SK-N-SH (cell line): ENCODE data around the gene SCNN1B. TPM values are rescaled to one million over a fixed set of nuclear protein-coding genes. Genes with fewer than 3 reads are reported as not detected.

Source experiments
- CTCF ChIA-PET: fragments of 300-600, 350-600 bp; formaldehyde crosslinking; extraction: SDS; loops from one replicate; lab custom pipeline; 2021; lab: Yijun Ruan, JAX
- POLR2A ChIA-PET: fragments of 350-600 bp; sonication (Branson Sonifier 250); formaldehyde crosslinking; extraction: SDS; loops from one replicate; lab custom pipeline; 2020; ENCODE audit warnings: antibody characterized with exemption, inconsistent platforms; lab: Yijun Ruan, JAX
- DNase-seq: peaks from one replicate; pipeline ENCODE4 v3.0.0; 2012
- H2AFZ ChIP-seq: fragments of 200-600 bp; sonication (generic); 2 replicates; pipeline ENCODE4 v1.8.1; 2016; ENCODE audit warnings: antibody characterized with exemption, mild to moderate bottlenecking, low read depth
- H3F3A ChIP-seq: fragments of 200-600 bp; sonication (generic); replicated peaks from 2 replicates; pipeline ENCODE3; 2016; ENCODE audit warnings: antibody characterized with exemption, mild to moderate bottlenecking; ENCODE audit not compliant: insufficient read depth
- H3K27ac ChIP-seq, 2 experiments: fragments of 200-500 bp in 1 of 2; fragments of 200-600 bp in 1 of 2; sonication (Bioruptor generic) in 1 of 2; sonication (generic), shearing (Covaris generic) in 1 of 2; 2 replicates each; pipeline versions ENCODE4 v1.5.1 to v1.6.1; 2014 to 2016; ENCODE audit warnings: low read depth in 2 of 2, inconsistent platforms in 1 of 2, low read length in 1 of 2, mild to moderate bottlenecking in 1 of 2, mixed read lengths in 1 of 2
- H3K27me3 ChIP-seq: fragments of 200-600 bp; sonication (generic), shearing (Covaris generic); 2 replicates; pipeline ENCODE4 v1.6.1; 2016; ENCODE audit warnings: mixed run types; ENCODE audit not compliant: insufficient read depth
- H3K36me3 ChIP-seq, 2 experiments: fragments of 200-500 bp in 1 of 2; fragments of 200-600 bp in 1 of 2; sonication (Bioruptor generic) in 1 of 2; sonication (generic) in 1 of 2; replicated peaks in 1 of 2; 2 replicates each; pipeline versions ENCODE3 to v1.5.1; 2014 to 2016; ENCODE audit warnings: low read length in 1 of 2, mild to moderate bottlenecking in 1 of 2; ENCODE audit not compliant: insufficient read depth in 2 of 2, control insufficient read depth in 1 of 2
- H3K4me1 ChIP-seq, 2 experiments: fragments of 200-500 bp in 1 of 2; fragments of 200-600 bp in 1 of 2; sonication (Bioruptor generic) in 1 of 2; sonication (generic), shearing (Covaris generic) in 1 of 2; 2 replicates each; pipeline versions ENCODE4 v1.5.1 to v1.6.1; 2014 to 2016; ENCODE audit warnings: low read depth in 1 of 2, low read length in 1 of 2, mixed run types in 1 of 2; ENCODE audit not compliant: insufficient read depth in 2 of 2, control insufficient read depth in 1 of 2
- H3K4me2 ChIP-seq: fragments of 200-600 bp; sonication (generic), shearing (Covaris generic); 2 replicates; pipeline ENCODE4 v1.6.1; 2017; ENCODE audit warnings: mixed run types
- H3K4me3 ChIP-seq, 2 experiments: fragments of 200-500 bp in 1 of 2; fragments of 200-600 bp in 1 of 2; sonication (Bioruptor generic) in 1 of 2; sonication (generic), shearing (Covaris generic) in 1 of 2; 2 replicates each; pipeline versions ENCODE4 v1.5.1 to v1.8.1; 2014 to 2016; ENCODE audit warnings: low read depth in 2 of 2, inconsistent platforms in 1 of 2, low read length in 1 of 2, mild to moderate bottlenecking in 1 of 2, mixed read lengths in 1 of 2, moderate library complexity in 1 of 2
- H3K79me2 ChIP-seq: fragments of 200-600 bp; sonication (generic); 2 replicates; pipeline ENCODE4 v1.8.1; 2017; ENCODE audit warnings: mild to moderate bottlenecking; ENCODE audit not compliant: insufficient read depth
- H3K9ac ChIP-seq: fragments of 200-600 bp; sonication (generic); 2 replicates; pipeline ENCODE4 v1.6.1; 2017; ENCODE audit warnings: mixed run types
- H3K9me2 ChIP-seq: fragments of 200-600 bp; sonication (generic); 2 replicates; pipeline ENCODE4 v1.6.1; 2017; ENCODE audit warnings: mixed run types
- H3K9me3 ChIP-seq: fragments of 200-600 bp; sonication (generic); 2 replicates; pipeline ENCODE4 v1.6.1; 2017; ENCODE audit warnings: mixed run types, mild to moderate bottlenecking, moderate library complexity
- H4K20me1 ChIP-seq: fragments of 200-600 bp; sonication (generic); 2 replicates; pipeline ENCODE4 v1.6.1; 2017; ENCODE audit warnings: mild to moderate bottlenecking, mixed run types; ENCODE audit not compliant: insufficient read depth
- ELF1 ChIP-seq: IDR thresholded peaks from 2 replicates; pipeline ENCODE4 v1.4.0; 2012
- EZH2phosphoT487 ChIP-seq: fragments of 200-600 bp; sonication (generic); IDR thresholded peaks from 2 replicates; pipeline ENCODE4 v1.6.1; 2017; ENCODE audit warnings: low read depth, mixed run types, mild to moderate bottlenecking, antibody characterized with exemption, moderate library complexity, borderline replicate concordance
- FOSL2 ChIP-seq: IDR thresholded peaks from 2 replicates; pipeline ENCODE4 v1.4.0; 2012; ENCODE audit warnings: low read depth, mild to moderate bottlenecking, moderate library complexity, borderline replicate concordance
- FOXJ3 ChIP-seq: sonication (generic); formaldehyde crosslinking; IDR thresholded peaks from 2 replicates; pipeline ENCODE4 v1.5.1; 2020; ENCODE audit warnings: mild to moderate bottlenecking, missing genetic modification reagents
- GABPA ChIP-seq: IDR thresholded peaks from 2 replicates; pipeline ENCODE4 v1.4.0; 2012; ENCODE audit warnings: low read depth, mild to moderate bottlenecking
- JUND ChIP-seq: IDR thresholded peaks from 2 replicates; pipeline ENCODE4 v1.4.0; 2012
- MEF2A ChIP-seq: IDR thresholded peaks from 2 replicates; pipeline ENCODE4 v1.4.0; 2012; ENCODE audit warnings: low read depth, borderline replicate concordance
- MXI1 ChIP-seq: IDR thresholded peaks from 2 replicates; pipeline ENCODE4 v1.6.1; 2012; ENCODE audit warnings: mild to moderate bottlenecking, low read depth, low read length, improper control_type of control experiment
- RAD21 ChIP-seq: IDR thresholded peaks from 2 replicates; pipeline ENCODE4 v1.6.1; 2012; ENCODE audit warnings: mild to moderate bottlenecking, low read length
- SMC3 ChIP-seq: IDR thresholded peaks from 2 replicates; pipeline ENCODE4 v1.6.1; 2012; ENCODE audit warnings: low read depth, low read length, improper control_type of control experiment
- TEAD4 ChIP-seq: IDR thresholded peaks from 2 replicates; pipeline ENCODE4 v1.4.0; 2012; ENCODE audit warnings: mild to moderate bottlenecking, borderline replicate concordance; ENCODE audit not compliant: insufficient read depth
- WGBS: methylation state at CpG from one replicate; pipeline ENCODE4 v1.1.6; 2017; ENCODE audit warnings: low lambda C conversion rate; 5-methylcytosine and 5-hydroxymethylcytosine counted together
- polyA plus RNA-seq, 3 experiments: library from polyadenylated mRNA; depleted of rRNA; stranded (reverse); fragments of >200 nt; gene quantifications; 2 replicates each; pipeline ENCODE4 v1.2.3, GENCODE V29; 2012
- TF ChIP-seq, protein P1 (sequence below): IDR thresholded peaks from 2 replicates; pipeline ENCODE4; 2012
- TF ChIP-seq, protein P2 (sequence below): fragments of 200-600 bp; sonication (generic); IDR thresholded peaks from 2 replicates; pipeline ENCODE4 v1.6.1; 2017; ENCODE audit warnings: antibody characterized with exemption, mild to moderate bottlenecking, moderate library complexity
- TF ChIP-seq, protein P3 (sequence below): IDR thresholded peaks from 2 replicates; pipeline ENCODE4 v1.4.0; 2012; ENCODE audit warnings: low read depth, borderline replicate concordance

Gene SCNN1B
- polyA plus RNA-seq, 1 of the 3 experiments (the other 2 are of a cell fraction): not detected

DNA sequence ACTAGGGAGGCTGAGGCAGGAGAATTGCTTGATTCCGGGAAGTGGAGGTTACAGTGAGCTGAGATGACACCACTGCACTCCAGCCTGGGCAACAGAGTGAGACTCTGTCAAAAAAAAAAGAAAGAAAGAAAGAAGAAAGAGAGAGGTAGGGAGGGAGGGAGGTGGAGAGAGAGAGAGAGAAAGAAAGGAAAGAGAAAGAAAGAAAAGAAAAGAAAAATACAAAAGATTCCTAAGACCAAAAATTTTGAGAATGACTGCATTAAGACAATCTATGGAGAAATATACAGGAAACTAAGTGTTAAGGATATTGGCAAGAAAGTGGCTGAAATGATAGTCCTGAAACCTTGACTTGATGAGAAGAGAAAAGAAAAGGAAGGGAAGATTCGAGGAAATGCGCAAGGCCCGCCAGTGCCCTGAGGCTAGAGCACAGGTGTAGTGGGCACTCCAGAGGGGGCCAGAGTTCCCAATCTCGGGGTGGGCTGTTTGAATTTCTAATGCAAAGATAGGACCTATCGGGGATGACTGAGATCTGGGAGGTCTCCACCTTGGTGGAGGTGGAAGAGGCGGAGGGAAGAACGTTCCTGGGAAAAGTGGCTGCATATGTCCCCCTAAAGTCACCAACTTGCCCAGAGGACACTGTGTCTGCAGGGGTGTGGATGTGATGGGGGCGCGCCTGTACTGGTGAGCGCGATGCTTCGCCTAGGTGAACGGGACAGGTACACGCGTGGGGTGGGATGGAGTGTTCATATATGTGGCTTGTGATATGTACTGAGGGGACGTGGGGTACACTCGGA lies 654 bp upstream of the SCNN1B start:
- POLR2A ChIA-PET: no interaction called here
- H3K4me1 ChIP-seq: no peaks in the 10 kb centered on the region; a peak in 1 of 4 replicates
- H3K27ac ChIP-seq: no peak overlapping the region
- H3K27me3 ChIP-seq: peaks cover 21% of the 10 kb centered on the region
- DNase-seq: no peak
- H3F3A ChIP-seq: no peaks in the 10 kb centered on the region
- no peak overlapping the region for H3K4me2 ChIP-seq
- H3K4me3 ChIP-seq: peak overlapping the region in 1 of 2 experiments; percentile 15; a peak in 1 of 4 replicates
- H3K36me3 ChIP-seq: no peaks in the 10 kb centered on the region
- TF ChIP-seq, protein P1, sequence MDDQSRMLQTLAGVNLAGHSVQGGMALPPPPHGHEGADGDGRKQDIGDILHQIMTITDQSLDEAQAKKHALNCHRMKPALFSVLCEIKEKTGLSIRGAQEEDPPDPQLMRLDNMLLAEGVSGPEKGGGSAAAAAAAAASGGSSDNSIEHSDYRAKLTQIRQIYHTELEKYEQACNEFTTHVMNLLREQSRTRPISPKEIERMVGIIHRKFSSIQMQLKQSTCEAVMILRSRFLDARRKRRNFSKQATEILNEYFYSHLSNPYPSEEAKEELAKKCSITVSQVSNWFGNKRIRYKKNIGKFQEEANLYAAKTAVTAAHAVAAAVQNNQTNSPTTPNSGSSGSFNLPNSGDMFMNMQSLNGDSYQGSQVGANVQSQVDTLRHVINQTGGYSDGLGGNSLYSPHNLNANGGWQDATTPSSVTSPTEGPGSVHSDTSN: no peak
- TF ChIP-seq, protein P2, sequence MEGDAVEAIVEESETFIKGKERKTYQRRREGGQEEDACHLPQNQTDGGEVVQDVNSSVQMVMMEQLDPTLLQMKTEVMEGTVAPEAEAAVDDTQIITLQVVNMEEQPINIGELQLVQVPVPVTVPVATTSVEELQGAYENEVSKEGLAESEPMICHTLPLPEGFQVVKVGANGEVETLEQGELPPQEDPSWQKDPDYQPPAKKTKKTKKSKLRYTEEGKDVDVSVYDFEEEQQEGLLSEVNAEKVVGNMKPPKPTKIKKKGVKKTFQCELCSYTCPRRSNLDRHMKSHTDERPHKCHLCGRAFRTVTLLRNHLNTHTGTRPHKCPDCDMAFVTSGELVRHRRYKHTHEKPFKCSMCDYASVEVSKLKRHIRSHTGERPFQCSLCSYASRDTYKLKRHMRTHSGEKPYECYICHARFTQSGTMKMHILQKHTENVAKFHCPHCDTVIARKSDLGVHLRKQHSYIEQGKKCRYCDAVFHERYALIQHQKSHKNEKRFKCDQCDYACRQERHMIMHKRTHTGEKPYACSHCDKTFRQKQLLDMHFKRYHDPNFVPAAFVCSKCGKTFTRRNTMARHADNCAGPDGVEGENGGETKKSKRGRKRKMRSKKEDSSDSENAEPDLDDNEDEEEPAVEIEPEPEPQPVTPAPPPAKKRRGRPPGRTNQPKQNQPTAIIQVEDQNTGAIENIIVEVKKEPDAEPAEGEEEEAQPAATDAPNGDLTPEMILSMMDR: no peak
- TF ChIP-seq TEAD4: no peak
- TF ChIP-seq RAD21: no peak
- no peak for TF ChIP-seq GABPA
- TF ChIP-seq JUND: no peak
- no peak for TF ChIP-seq MXI1
- no peak for TF ChIP-seq MEF2A
- TF ChIP-seq SMC3: no peak
- no peak for TF ChIP-seq EZH2phosphoT487
- TF ChIP-seq ELF1: no peak
- no peak for TF ChIP-seq FOSL2
- H3K9me3 ChIP-seq: no peaks in the 10 kb centered on the region
- no peak overlapping the region for H3K9ac ChIP-seq
- H4K20me1 ChIP-seq: no peaks in the 10 kb centered on the region
- H3K79me2 ChIP-seq: no peaks in the 10 kb centered on the region
- WGBS: 20% methylated on average over 18 of the region's 18 CpGs
- H2AFZ ChIP-seq: no peak overlapping the region
- CTCF ChIA-PET: interaction anchor here (0.8 to 1.4 kb wide), 3 partner anchors 11 to 92 kb away, joined by 4 to 5 read pairs (median 5); no protein-coding TSS in a partner anchor
- H3K9me2 ChIP-seq: no peaks in the 10 kb centered on the region

DNA sequence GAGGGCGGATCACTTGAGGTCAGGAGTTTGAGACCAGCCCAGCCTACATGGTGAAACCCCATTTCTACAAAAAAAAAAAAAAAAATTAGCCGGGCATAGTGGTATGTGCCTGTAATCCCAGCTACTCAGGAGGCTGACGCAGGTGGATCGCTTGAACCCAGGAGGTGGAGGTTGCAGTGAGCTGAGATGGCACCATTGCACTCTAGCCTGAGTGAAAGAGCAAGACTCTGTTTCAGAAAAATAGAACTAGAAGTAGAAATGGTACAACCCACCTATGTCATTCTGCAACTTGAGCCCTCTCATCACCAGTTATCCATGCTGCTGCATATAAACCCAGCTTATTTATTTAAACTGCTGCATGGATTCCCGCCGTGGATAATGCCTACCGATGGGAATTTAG lies 1.6 kb downstream of the SCNN1B start:
- H3K4me1 ChIP-seq: no peaks in the 10 kb centered on the region; a peak in 1 of 4 replicates
- H3K79me2 ChIP-seq: no peaks in the 10 kb centered on the region
- no peak for DNase-seq
- H3K9me3 ChIP-seq: no peaks in the 10 kb centered on the region
- H3K27ac ChIP-seq: no peak overlapping the region
- no peak overlapping the region for H3K9ac ChIP-seq
- POLR2A ChIA-PET: no interaction called here
- no peaks in the 10 kb centered on the region for H4K20me1 ChIP-seq
- no peak overlapping the region for H3K4me2 ChIP-seq
- no peaks in the 10 kb centered on the region for H3K9me2 ChIP-seq
- peaks cover 21% of the 10 kb centered on the region for H3K27me3 ChIP-seq
- H3F3A ChIP-seq: no peaks in the 10 kb centered on the region
- CTCF ChIA-PET: interaction anchor here (0.9 kb wide), 1 partner anchor 132 kb away, joined by 3 read pairs; no protein-coding TSS in a partner anchor
- no peak overlapping the region for H2AFZ ChIP-seq
- WGBS: 63% methylated on average over 7 of the region's 7 CpGs
- H3K4me3 ChIP-seq: no peak overlapping the region
- TF ChIP-seq, protein P3, sequence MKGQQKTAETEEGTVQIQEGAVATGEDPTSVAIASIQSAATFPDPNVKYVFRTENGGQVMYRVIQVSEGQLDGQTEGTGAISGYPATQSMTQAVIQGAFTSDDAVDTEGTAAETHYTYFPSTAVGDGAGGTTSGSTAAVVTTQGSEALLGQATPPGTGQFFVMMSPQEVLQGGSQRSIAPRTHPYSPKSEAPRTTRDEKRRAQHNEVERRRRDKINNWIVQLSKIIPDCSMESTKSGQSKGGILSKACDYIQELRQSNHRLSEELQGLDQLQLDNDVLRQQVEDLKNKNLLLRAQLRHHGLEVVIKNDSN: no peak
- TF ChIP-seq FOXJ3 (CRISPR knock-in tag) (no peak), EZH2phosphoT487 (no peak)
- no peaks in the 10 kb centered on the region for H3K36me3 ChIP-seq
